Epithelial cell of proximal tubule (primary cell): ENCODE measurements around the gene MYOC. TPM values are rescaled to one million over a fixed set of nuclear protein-coding genes. Genes with fewer than 3 reads are reported as not detected.

ENCODE experiments used
- DNase-seq: peaks from one replicate; pipeline ENCODE4 v3.0.0-alpha.2; 2011; ENCODE audit warnings: low read depth
- H3K4me3 ChIP-seq: 2 replicates; pipeline ENCODE4 v1.5.1; 2011; ENCODE audit warnings: low read depth, mild to moderate bottlenecking, low read length
- CTCF ChIP-seq: conservative IDR thresholded peaks from 2 replicates; pipeline ENCODE4 v1.5.1; 2012; ENCODE audit warnings: low read depth, mild to moderate bottlenecking, low read length
- total RNA-seq: library from RNA; depleted of rRNA; stranded (reverse); fragments of >200 nt; gene quantifications from 2 replicates; pipeline ENCODE4 v1.2.3, GENCODE V29; 2015

Gene MYOC
- total RNA-seq, 1 donor from 2014 or later: not detected

DNA sequence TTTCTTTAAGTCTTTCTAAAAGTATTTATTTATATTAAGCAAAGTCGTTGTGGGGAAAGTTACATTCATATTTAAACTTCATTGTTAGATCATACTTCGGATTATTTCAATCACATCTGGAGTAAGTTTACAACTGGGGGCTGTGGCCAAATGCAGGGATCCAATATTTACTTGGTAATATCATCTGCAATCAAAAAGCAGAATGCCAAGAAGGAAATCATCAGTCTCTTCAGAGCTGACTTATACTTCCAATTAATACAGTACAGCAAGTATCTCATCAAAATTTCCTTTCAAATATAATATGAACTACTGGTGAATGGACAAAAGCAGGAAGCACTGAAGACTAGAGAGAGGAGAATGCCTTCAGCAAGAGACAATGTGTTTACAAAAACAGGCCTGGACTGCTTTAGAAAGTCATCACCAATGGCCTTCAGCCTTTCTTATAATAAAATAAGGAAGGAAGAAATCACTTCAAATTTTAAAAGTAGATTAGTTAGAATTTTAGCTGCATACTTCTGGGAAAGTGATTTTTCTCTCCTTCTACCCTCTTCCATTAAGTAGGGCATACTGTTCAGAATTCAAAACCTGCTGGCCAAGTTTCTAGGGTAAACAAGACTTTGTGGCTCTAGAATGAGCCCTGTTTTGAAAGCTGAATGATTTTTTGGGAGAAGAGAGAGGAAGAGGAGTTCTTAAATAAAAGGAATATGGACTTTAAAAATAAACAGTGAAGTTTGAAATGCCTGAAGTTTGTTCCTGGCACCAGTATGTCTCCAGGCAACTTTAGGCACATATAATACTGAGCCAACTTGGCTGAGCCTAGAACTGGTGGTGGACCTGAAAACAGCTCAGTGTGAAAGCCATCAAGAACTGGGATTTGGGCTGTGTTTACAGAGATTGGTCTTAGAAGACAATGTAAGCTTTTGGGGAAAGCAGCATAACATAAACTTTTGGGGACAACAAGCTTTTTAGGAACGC is 22.2 kb upstream of the MYOC start:
- DNase-seq: no peak
- TF ChIP-seq CTCF: no peak
- no peak overlapping the region for H3K4me3 ChIP-seq

DNA sequence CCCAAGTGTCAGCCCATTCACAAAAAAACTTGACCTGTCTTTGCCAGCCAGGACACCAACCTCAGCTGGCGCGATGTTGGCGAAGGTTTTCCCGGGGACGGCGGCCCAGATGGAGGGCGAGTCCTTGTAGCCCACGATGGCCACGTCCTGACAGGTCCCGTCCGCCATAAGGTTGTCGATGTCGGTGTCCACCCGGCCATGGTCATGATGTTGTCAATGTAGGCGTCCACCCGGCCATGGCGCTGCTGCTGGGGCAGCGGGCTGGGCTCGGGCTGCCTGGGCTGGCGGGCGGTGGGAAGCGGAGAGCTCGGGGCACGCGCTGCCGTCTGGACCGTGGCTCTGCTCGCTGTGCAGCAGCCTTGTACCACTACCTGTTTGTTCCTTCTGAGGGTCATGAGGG is 18.3 kb upstream of the MYOC start:
- no peak overlapping the region for H3K4me3 ChIP-seq
- no peak for DNase-seq
- no peak for TF ChIP-seq CTCF

GRCh38 chr1:171668372-171668771 is 15.9 kb upstream of the MYOC start:
- no peak for TF ChIP-seq CTCF
- no peak for DNase-seq
- no peak overlapping the region for H3K4me3 ChIP-seq

GRCh38 chr1:171666114-171666769 is 13.8 kb upstream of the MYOC start:
- DNase-seq: no peak
- H3K4me3 ChIP-seq: no peak overlapping the region
- TF ChIP-seq CTCF: no peak

DNA sequence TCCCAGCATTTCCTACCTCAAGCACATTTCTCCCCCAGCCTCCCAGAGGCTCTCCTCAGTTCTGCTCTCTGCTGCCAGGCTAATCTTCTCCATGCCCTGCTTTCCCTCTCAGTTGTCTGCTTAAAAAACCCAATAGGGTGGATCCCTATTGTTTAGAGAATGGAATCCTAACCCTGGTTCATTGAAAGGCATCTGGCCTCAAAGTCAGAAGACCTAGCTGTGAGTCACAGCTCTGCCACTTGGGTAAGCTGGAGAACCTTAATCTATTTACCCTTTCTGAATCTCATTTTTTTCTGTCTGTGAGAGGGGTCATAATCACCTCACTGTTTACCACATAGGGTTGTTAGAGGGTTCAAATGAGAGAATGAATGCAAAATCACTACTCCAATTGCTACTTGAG is 12.5 kb upstream of the MYOC start:
- TF ChIP-seq CTCF: no peak
- H3K4me3 ChIP-seq: no peak overlapping the region
- peak; percentile 25 for DNase-seq

DNA sequence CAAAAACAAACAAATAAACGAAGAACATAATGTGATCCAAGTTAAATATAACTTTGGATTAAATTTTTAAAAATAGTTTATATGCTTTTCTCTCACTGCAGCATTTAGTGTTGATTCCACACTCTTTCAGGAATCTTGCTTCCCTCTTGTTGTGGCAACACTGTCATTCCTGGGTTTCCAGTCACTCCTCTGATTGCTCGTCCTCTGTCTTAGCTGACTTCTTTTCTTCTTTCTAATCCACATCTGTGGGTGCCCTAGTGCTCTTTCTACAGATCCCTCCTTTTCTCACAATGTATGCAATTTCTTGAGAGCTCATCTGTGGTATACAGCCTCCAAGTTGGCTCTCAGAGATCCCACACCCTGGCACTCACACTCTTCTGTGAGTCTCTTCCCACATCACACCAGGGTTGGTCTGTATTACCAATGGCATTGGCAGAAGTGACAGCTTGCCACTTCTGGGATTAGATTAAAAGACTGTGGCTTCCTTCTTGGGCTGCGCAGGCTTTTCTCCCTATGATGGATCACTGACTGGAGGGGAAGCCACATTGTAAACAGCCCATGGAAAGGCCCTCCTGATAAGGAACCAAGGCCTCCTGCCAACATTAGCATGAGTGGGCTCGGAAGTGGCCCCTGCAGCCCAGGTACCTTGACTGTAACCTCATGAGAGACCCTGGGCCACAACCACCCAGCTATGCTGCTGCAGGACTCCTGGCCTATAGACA is 11.5 kb upstream of the MYOC start:
- TF ChIP-seq CTCF: no peak
- no peak overlapping the region for H3K4me3 ChIP-seq
- no peak for DNase-seq
